ENCODE measurements around the gene LCE4A. TPM values are rescaled to one million over a fixed set of nuclear protein-coding genes. Genes with fewer than 3 reads are reported as not detected.

Gene LCE4A
- polyA plus RNA-seq, 1 donor from 2014 or later, result not detected

Other genes starting within 250 kb of the LCE4A start
- gene LCE5A, start 197.4 kb upstream of the LCE4A start, polyA plus RNA-seq, result not detected
- gene CRCT1, start 193.7 kb upstream of the LCE4A start, polyA plus RNA-seq, result not detected
- not detected for gene LCE3E, start 141.4 kb upstream of the LCE4A start, polyA plus RNA-seq
- gene LCE3D, start 127.6 kb upstream of the LCE4A start, polyA plus RNA-seq, result not detected
- gene LCE3C, start 107.9 kb upstream of the LCE4A start, polyA plus RNA-seq, result not detected
- gene LCE3B, start 94.3 kb upstream of the LCE4A start, polyA plus RNA-seq, result not detected
- gene LCE3A, start 85.1 kb upstream of the LCE4A start, polyA plus RNA-seq, result not detected
- gene LCE2D, start 44.8 kb upstream of the LCE4A start, polyA plus RNA-seq, result not detected
- not detected for gene LCE2C, start 32.9 kb upstream of the LCE4A start, polyA plus RNA-seq
- not detected for gene LCE2B, start 22.0 kb upstream of the LCE4A start, polyA plus RNA-seq
- not detected for gene LCE2A, start 9.8 kb upstream of the LCE4A start, polyA plus RNA-seq
- not detected for gene KPRP, start 49.9 kb downstream of the LCE4A start, polyA plus RNA-seq
- gene LCE1F, start 67.0 kb downstream of the LCE4A start, polyA plus RNA-seq, result not detected
- gene LCE1E, start 78.1 kb downstream of the LCE4A start, polyA plus RNA-seq, result not detected
- gene LCE1D, start 88.6 kb downstream of the LCE4A start, polyA plus RNA-seq, result not detected
- gene LCE1C, start 98.5 kb downstream of the LCE4A start, polyA plus RNA-seq, result not detected
- not detected for gene LCE1B, start 103.8 kb downstream of the LCE4A start, polyA plus RNA-seq
- not detected for gene LCE1A, start 119.3 kb downstream of the LCE4A start, polyA plus RNA-seq
- gene LCE6A, start 134.7 kb downstream of the LCE4A start, polyA plus RNA-seq, result not detected
- not detected for gene LCE7A, start 151.8 kb downstream of the LCE4A start, polyA plus RNA-seq
- gene SMCP, start 170.2 kb downstream of the LCE4A start, polyA plus RNA-seq, result not detected
- not detected for gene IVL, start 200.4 kb downstream of the LCE4A start, polyA plus RNA-seq
- not detected for gene SPRR5, start 239.0 kb downstream of the LCE4A start, polyA plus RNA-seq